PC-3 (cell line): ENCODE results near the gene ADAMTS4. TPM values are rescaled to one million over a fixed set of nuclear protein-coding genes. Genes with fewer than 3 reads are reported as not detected.

ENCODE experiments used
- ATAC-seq: fragments of 200-7000 bp; cut with Tn5 transposase; 2 replicates; pipeline ENCODE4 v1.9.1; 2020; ENCODE audit warnings: mild to moderate bottlenecking, moderate library complexity
- BruUV-seq: library from RNA; stranded (reverse); fragments of 400-500 nt; replicated peaks from 2 replicates; lab custom pipeline; 2021; lab: Mats Ljungman, UMichigan
- CTCF ChIA-PET: fragments of 300-600 bp; sonication (Branson Sonifier 250); formaldehyde crosslinking; loops from one replicate; lab custom pipeline; 2022; ENCODE audit warnings: antibody characterized with exemption; lab: Charles Lee
- POLR2A ChIA-PET: fragments of 300-600 bp; sonication (Branson Sonifier 250); formaldehyde crosslinking; loops from one replicate; lab custom pipeline; 2022; ENCODE audit warnings: antibody characterized with exemption; ENCODE audit not compliant: unreplicated experiment; lab: Charles Lee
- DNase-seq: peaks from one replicate; pipeline ENCODE4 v3.0.0-alpha.2; 2015
- H2AFZ ChIP-seq: fragments of 300-600 bp; sonication (generic); 2 replicates; pipeline ENCODE4 v1.6.0; 2016; ENCODE audit warnings: antibody characterized with exemption, low read length
- H3F3A ChIP-seq: fragments of 300-600 bp; sonication (generic); one replicate; pipeline ENCODE4 v1.6.0; 2017; ENCODE audit warnings: antibody characterized with exemption, low read length, control low read depth, mild to moderate bottlenecking; ENCODE audit not compliant: unreplicated experiment
- H3K27ac ChIP-seq: fragments of 300-600 bp; sonication (generic); 2 replicates; pipeline ENCODE4 v1.5.1; 2016; ENCODE audit warnings: mild to moderate bottlenecking, low read length
- H3K27me3 ChIP-seq: fragments of 300-600 bp; sonication (generic); 2 replicates; pipeline ENCODE4 v1.6.1; 2016; ENCODE audit warnings: low read length, mixed read lengths
- H3K36me3 ChIP-seq: fragments of 300-600 bp; sonication (generic); 2 replicates; pipeline ENCODE4 v1.6.1; 2016; ENCODE audit warnings: low read depth, mixed run types, low read length, mixed read lengths
- H3K4me1 ChIP-seq: fragments of 300-600 bp; sonication (generic); 2 replicates; pipeline ENCODE4 v1.5.1; 2016; ENCODE audit warnings: low read length; ENCODE audit not compliant: insufficient read depth
- H3K4me2 ChIP-seq: fragments of 300-600 bp; sonication (generic); 2 replicates; pipeline ENCODE4 v1.6.0; 2016; ENCODE audit warnings: low read length
- H3K4me3 ChIP-seq: fragments of 300-600 bp; sonication (generic); 2 replicates; pipeline ENCODE4 v1.5.1; 2016; ENCODE audit warnings: mild to moderate bottlenecking, low read length, mixed read lengths
- H3K79me2 ChIP-seq: fragments of 300-600 bp; sonication (generic); 2 replicates; pipeline ENCODE4 v1.6.1; 2017; ENCODE audit warnings: low read length, mixed read lengths
- H3K9ac ChIP-seq: fragments of 300-600 bp; sonication (generic); 2 replicates; pipeline ENCODE4 v1.6.0; 2016; ENCODE audit warnings: mild to moderate bottlenecking, low read length
- H3K9me2 ChIP-seq: fragments of 300-600 bp; sonication (generic); replicated peaks from 2 replicates; pipeline ENCODE4 v1.6.1; 2016; ENCODE audit warnings: mixed run types, low read length, mixed read lengths
- H3K9me3 ChIP-seq: fragments of 300-600 bp; sonication (generic); 2 replicates; pipeline ENCODE4 v1.6.1; 2016; ENCODE audit warnings: low read length, mixed read lengths
- H4K20me1 ChIP-seq: fragments of 300-600 bp; sonication (generic); 2 replicates; pipeline ENCODE4 v1.6.1; 2016; ENCODE audit warnings: low read length, mixed read lengths
- EZH2 ChIP-seq: fragments of 300-600 bp; sonication (generic); IDR thresholded peaks from one replicate; pipeline ENCODE4 v1.6.1; 2017; ENCODE audit warnings: antibody characterized with exemption, mild to moderate bottlenecking, low read length; ENCODE audit not compliant: unreplicated experiment
- EZH2phosphoT487 ChIP-seq: fragments of 300-600 bp; sonication (generic); IDR thresholded peaks from 2 replicates; pipeline ENCODE4 v1.6.1; 2018; ENCODE audit warnings: mild to moderate bottlenecking, antibody characterized with exemption, low read length, borderline replicate concordance
- intact Hi-C: fragments of 100-400 bp; cut with micrococcal nuclease; formaldehyde crosslinking; loops from 2 replicates; pipeline ENCODE4 v1.9.0; 2023
- total RNA-seq: library from RNA; depleted of rRNA; stranded (reverse); fragments of >200 nt; gene quantifications from 2 replicates; pipeline ENCODE4 v1.2.3, GENCODE V29; 2014
- TF ChIP-seq, protein P1 (sequence below): fragments of 300-600 bp; sonication (generic); conservative IDR thresholded peaks from 2 replicates; pipeline ENCODE4 v1.5.1; 2017; ENCODE audit warnings: antibody characterized with exemption, low read depth, mild to moderate bottlenecking, low read length

The ADAMTS4 gene
- total RNA-seq, 1 experiment from 2014 or later: not detected

DNA sequence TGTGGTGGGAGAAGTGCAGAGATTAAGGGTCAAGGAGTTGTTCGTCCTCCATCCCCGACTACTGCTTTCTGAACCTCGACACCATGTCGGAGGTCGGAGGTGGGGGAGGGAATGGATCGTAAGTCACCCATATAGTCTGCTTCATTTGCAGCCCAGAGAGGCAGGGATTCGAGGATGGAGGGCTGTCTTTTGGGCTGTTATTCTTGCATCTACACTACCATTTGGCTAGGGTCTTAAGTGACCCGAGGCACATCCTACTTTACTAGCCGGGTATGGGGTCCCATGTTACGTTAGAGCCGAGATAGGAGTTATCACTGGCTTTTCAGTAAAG lies 39.0 kb downstream of the ADAMTS4 start:
- Histone ChIP-seq H3K9me2 (no peaks in the 10 kb centered on the region), H3K27ac (peak overlapping the region; percentile 39; the same call in 1 of the 2 replicates), H3K4me1 (peaks cover 38% of the 10 kb centered on the region), H3F3A (peaks cover 6% of the 10 kb centered on the region), H3K36me3 (peaks cover 14% of the 10 kb centered on the region; the same call in 1 of the 2 replicates), H3K27me3 (no peaks in the 10 kb centered on the region), H2AFZ (peak overlapping the region; percentile 81), H3K9ac (peak overlapping the region; percentile 96), H3K4me2 (peak overlapping the region; percentile 86), H4K20me1 (no peaks in the 10 kb centered on the region), H3K9me3 (no peaks in the 10 kb centered on the region), H3K79me2 (peaks cover 34% of the 10 kb centered on the region), H3K4me3 (peak overlapping the region; percentile 96)
- no peak for TF ChIP-seq EZH2phosphoT487
- no peak for TF ChIP-seq EZH2
- TF ChIP-seq, protein P1, sequence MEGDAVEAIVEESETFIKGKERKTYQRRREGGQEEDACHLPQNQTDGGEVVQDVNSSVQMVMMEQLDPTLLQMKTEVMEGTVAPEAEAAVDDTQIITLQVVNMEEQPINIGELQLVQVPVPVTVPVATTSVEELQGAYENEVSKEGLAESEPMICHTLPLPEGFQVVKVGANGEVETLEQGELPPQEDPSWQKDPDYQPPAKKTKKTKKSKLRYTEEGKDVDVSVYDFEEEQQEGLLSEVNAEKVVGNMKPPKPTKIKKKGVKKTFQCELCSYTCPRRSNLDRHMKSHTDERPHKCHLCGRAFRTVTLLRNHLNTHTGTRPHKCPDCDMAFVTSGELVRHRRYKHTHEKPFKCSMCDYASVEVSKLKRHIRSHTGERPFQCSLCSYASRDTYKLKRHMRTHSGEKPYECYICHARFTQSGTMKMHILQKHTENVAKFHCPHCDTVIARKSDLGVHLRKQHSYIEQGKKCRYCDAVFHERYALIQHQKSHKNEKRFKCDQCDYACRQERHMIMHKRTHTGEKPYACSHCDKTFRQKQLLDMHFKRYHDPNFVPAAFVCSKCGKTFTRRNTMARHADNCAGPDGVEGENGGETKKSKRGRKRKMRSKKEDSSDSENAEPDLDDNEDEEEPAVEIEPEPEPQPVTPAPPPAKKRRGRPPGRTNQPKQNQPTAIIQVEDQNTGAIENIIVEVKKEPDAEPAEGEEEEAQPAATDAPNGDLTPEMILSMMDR: no peak
- no peak for DNase-seq
- no peak for ATAC-seq
- POLR2A ChIA-PET: no interaction called here
- intact Hi-C loops: loop anchor here (2.0 kb wide), 1 partner anchor 41 kb away; the partner anchor contains the start of genes NIT1 and PFDN2
- BruUV-seq: no TSS peak
- CTCF ChIA-PET: interaction anchor here (0.5 kb wide), 1 partner anchor 66 kb away, joined by 3 read pairs; the partner anchor contains the start of gene TOMM40L

DNA sequence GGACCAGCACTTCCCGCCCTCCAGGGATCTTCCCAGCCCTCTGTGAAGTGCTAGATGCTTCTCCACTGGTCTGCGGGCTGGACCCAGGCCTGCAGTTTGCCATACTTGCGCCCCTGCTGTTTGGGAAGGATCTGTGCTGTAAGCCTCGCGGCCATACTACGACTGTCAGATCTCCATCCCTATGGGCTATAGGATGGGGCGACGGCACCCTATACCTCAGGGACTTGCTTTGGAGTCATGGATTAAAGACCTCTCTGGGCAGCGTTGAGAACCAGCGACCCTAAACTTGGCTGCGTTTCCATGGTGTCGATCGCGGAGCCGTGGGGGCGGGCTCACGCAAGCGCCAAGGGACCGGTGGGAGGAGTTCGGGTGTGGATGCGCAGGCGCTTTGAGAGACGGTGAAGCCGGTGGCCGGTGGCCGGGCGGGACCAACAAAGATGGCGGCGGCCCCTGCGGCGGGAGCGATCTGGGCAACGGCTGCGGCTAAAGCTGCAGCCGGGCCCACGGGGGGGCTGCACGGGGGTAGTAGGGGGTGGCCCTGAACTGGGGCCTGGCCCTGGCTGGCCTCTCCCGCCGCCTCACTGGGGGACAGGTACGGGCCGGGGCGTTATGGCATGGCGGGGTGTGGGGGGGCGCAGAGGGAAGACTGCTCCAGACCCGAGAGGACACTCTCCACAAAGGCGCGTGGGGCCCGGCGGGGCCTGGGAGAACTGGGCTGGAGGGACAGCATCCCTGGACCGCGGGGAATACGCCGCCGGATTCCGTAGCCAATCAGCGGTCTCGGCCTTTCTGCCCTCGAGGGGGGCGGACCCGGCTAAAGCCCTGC lies 39.6 kb downstream of the ADAMTS4 start, which contains the start of gene USP21:
USP21 (plus strand) TSS at position 414 of the 826 bp plus-strand sequence. CDS start 1,141 bp downstream, outside the sequence.
- Histone ChIP-seq H3F3A (peaks cover 2% of the 10 kb centered on the region), H3K9me3 (no peaks in the 10 kb centered on the region), H3K9me2 (no peaks in the 10 kb centered on the region), H3K36me3 (peaks cover 9% of the 10 kb centered on the region; the same call in 1 of the 2 replicates), H3K27me3 (no peaks in the 10 kb centered on the region), H2AFZ (peak within 1 kb of the TSS; percentile 81), H4K20me1 (no peaks in the 10 kb centered on the region), H3K4me2 (peak within 1 kb of the TSS; percentile 86), H3K9ac (peak within 1 kb of the TSS; percentile 96), H3K79me2 (peaks cover 40% of the 10 kb centered on the region), H3K4me3 (peak within 1 kb of the TSS; percentile 96), H3K27ac (peak within 1 kb of the TSS; percentile 39), H3K4me1 (peaks cover 37% of the 10 kb centered on the region)
- peak; percentile 92 for DNase-seq
- peak; percentile 85 for ATAC-seq
- TF ChIP-seq EZH2 (no peak), EZH2phosphoT487 (no peak)
- TF ChIP-seq, protein P1: peak; percentile 53
- intact Hi-C loops: loop anchor here (2.0 kb wide), 1 partner anchor 40 kb away; the partner anchor contains the start of genes NIT1 and PFDN2
- POLR2A ChIA-PET: interaction anchor here (0.7 kb wide), 1 partner anchor 42 kb away, joined by 3 read pairs; no protein-coding TSS in a partner anchor
- CTCF ChIA-PET: interaction anchor here (0.5 kb wide), 1 partner anchor 66 kb away, joined by 3 read pairs; the partner anchor contains the start of gene TOMM40L
- BruUV-seq: TSS peak; percentile 16
